ENCODE results near the gene NR4A1. TPM values are rescaled to one million over a fixed set of nuclear protein-coding genes. Genes with fewer than 3 reads are reported as not detected.
A peak's percentile ranks its signal among the peaks of the same experiment; 100 is the strongest.

The NR4A1 gene
- total and polyA plus RNA-seq, 9 of the 15 experiments (the other 6 are each of a cell fraction or from before 2014, with no cell fraction given) = 0.07 to 4.7 (median 1.9) TPM; not detected in 1

DNA sequence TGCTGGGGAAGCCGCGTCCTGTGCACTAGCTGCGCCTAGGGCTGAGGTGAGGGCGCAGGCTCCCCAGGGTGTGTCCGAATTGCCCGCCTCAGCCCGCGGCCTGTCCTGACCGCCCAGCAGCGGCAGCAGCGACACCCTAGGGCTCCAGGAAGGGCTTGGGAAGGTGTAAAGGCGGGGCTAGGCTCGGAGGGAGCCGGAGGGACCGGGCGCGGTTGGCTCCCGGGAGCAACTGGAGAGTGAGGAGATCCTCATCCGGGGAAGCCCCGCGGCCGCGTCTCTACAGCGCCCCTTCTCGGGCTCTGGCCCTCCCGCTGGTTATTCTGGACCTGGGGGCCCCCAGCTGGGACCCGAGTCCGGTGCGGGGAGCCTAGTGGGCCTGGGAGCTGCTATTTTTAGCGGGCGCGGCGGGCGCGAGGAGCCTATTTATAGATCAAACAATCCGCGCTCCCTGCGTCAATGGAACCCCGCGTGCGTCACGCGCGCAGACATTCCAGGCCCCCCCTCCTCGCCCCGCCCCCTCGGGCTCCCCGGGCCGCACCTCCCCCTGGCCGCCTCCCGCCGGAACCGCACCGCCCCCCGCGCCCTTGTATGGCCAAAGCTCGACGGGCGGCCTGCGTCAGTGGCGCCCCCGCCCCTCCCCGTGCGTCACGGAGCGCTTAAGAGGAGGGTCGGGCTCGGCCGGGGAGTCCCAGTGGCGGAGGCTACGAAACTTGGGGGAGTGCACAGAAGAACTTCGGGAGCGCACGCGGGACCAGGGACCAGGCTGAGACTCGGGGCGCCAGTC is at the start of gene NR4A1 (continued):
- TF ChIP-seq TEAD1 (CRISPR knock-in tag; IDR thresholded peaks at IDR 0.05) (peak; percentile 81 to 87), RAD51 (IDR thresholded peaks at IDR 0.05; ENCODE audit: borderline replicate concordance, low read depth) (no peak), TCF7L2 (IDR thresholded peaks at IDR 0.05; ENCODE audit: low read depth, low read length) (no peak), TCF7 (IDR thresholded peaks at IDR 0.05; ENCODE audit: borderline replicate concordance) (peak; percentile 94), NFIC (IDR thresholded peaks at IDR 0.05) (peak; percentile 31; the same call in 1 of the 2 replicates), MAZ (CRISPR knock-in tag; conservative IDR thresholded peaks at IDR 0.05 in 1 of 2, IDR thresholded peaks at IDR 0.05 in 1 of 2) (peak; percentile 89 to 94), ZNF583 (CRISPR knock-in tag; IDR thresholded peaks at IDR 0.05) (0 out of 2 replicates have a peak, but pooled peaks have one; percentile 54), NCOA4 (IDR thresholded peaks at IDR 0.05; ENCODE audit: partially characterized antibody) (no peak), ZNF76 (CRISPR knock-in tag; IDR thresholded peaks at IDR 0.05; ENCODE audit: borderline replicate concordance) (no peak), MTA1 (IDR thresholded peaks at IDR 0.05; ENCODE audit: borderline replicate concordance) (no peak), POLR3A (IDR thresholded peaks at IDR 0.05; ENCODE audit: borderline replicate concordance, extremely low read depth, insufficient read depth, insufficient read length) (no peak), TRIM28 (IDR thresholded peaks at IDR 0.05) (0 out of 2 replicates have a peak, but pooled peaks have one; percentile 16), CREB1 (IDR thresholded peaks at IDR 0.05) (peak; percentile 84), CREB1 (CRISPR knock-in tag; IDR thresholded peaks at IDR 0.05) (peak; percentile 88), HNRNPH1 (optimal IDR thresholded peaks at IDR 0.05; ENCODE audit: low read depth, low read length) (no peak), SP2 (IDR thresholded peaks at IDR 0.05; ENCODE audit: extremely low read depth, low read depth, low read length, poor library complexity, severe bottlenecking) (no peak), EP300 (IDR thresholded peaks at IDR 0.05; ENCODE audit: low read length) (no peak; the same call in 1 of the 2 replicates), MEF2A (IDR thresholded peaks at IDR 0.05; ENCODE audit: control insufficient read depth, low read depth, low read length) (peak; percentile 96)
- TF ChIP-seq, protein P1, sequence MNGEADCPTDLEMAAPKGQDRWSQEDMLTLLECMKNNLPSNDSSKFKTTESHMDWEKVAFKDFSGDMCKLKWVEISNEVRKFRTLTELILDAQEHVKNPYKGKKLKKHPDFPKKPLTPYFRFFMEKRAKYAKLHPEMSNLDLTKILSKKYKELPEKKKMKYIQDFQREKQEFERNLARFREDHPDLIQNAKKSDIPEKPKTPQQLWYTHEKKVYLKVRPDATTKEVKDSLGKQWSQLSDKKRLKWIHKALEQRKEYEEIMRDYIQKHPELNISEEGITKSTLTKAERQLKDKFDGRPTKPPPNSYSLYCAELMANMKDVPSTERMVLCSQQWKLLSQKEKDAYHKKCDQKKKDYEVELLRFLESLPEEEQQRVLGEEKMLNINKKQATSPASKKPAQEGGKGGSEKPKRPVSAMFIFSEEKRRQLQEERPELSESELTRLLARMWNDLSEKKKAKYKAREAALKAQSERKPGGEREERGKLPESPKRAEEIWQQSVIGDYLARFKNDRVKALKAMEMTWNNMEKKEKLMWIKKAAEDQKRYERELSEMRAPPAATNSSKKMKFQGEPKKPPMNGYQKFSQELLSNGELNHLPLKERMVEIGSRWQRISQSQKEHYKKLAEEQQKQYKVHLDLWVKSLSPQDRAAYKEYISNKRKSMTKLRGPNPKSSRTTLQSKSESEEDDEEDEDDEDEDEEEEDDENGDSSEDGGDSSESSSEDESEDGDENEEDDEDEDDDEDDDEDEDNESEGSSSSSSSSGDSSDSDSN (IDR thresholded peaks at IDR 0.05; ENCODE audit: borderline replicate concordance in 1 of 2, low read depth in 2 of 2, low read length in 2 of 2) = peak; percentile 57 to 89; a peak in 3 of 4 replicates
- TF ChIP-seq, protein P2, sequence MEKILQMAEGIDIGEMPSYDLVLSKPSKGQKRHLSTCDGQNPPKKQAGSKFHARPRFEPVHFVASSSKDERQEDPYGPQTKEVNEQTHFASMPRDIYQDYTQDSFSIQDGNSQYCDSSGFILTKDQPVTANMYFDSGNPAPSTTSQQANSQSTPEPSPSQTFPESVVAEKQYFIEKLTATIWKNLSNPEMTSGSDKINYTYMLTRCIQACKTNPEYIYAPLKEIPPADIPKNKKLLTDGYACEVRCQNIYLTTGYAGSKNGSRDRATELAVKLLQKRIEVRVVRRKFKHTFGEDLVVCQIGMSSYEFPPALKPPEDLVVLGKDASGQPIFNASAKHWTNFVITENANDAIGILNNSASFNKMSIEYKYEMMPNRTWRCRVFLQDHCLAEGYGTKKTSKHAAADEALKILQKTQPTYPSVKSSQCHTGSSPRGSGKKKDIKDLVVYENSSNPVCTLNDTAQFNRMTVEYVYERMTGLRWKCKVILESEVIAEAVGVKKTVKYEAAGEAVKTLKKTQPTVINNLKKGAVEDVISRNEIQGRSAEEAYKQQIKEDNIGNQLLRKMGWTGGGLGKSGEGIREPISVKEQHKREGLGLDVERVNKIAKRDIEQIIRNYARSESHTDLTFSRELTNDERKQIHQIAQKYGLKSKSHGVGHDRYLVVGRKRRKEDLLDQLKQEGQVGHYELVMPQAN (IDR thresholded peaks at IDR 0.05; ENCODE audit: borderline replicate concordance) = no peak
- TF ChIP-seq, protein P3, sequence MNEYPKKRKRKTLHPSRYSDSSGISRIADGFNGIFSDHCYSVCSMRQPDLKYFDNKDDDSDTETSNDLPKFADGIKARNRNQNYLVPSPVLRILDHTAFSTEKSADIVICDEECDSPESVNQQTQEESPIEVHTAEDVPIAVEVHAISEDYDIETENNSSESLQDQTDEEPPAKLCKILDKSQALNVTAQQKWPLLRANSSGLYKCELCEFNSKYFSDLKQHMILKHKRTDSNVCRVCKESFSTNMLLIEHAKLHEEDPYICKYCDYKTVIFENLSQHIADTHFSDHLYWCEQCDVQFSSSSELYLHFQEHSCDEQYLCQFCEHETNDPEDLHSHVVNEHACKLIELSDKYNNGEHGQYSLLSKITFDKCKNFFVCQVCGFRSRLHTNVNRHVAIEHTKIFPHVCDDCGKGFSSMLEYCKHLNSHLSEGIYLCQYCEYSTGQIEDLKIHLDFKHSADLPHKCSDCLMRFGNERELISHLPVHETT (CRISPR knock-in tag; conservative IDR thresholded peaks at IDR 0.05 in 1 of 2, IDR thresholded peaks at IDR 0.05 in 1 of 2) = peak in 1 of 2 experiments; percentile 79; a peak in 1 of 4 replicates

Data from K562 (cell line).